Loucy (cell line): ENCODE data around the gene MIGA2.

Source experiments
- H2AFZ ChIP-seq: fragments of 200-600 bp; sonication (generic); 2 replicates; pipeline ENCODE4 v1.6.0; 2016; ENCODE audit warnings: antibody characterized with exemption, mild to moderate bottlenecking, low read length, moderate library complexity
- H3F3A ChIP-seq: fragments of 200-600 bp; 2 replicates; pipeline ENCODE4 v1.6.0; 2016; ENCODE audit warnings: antibody characterized with exemption, low read depth, mild to moderate bottlenecking
- H3K27me3 ChIP-seq: fragments of 200-600 bp; sonication (generic); 2 replicates; pipeline ENCODE4 v1.6.1; 2014; ENCODE audit warnings: low read length, mild to moderate bottlenecking; ENCODE audit not compliant: insufficient read depth, poor library complexity, severe bottlenecking
- H3K36me3 ChIP-seq: fragments of 200-600 bp; sonication (generic); 2 replicates; pipeline ENCODE4 v1.6.1; 2016; ENCODE audit warnings: low read length; ENCODE audit not compliant: insufficient read depth
- H3K4me1 ChIP-seq: fragments of 200-600 bp; sonication (generic); 2 replicates; pipeline ENCODE4 v1.5.1; 2014; ENCODE audit warnings: low read length, mild to moderate bottlenecking; ENCODE audit not compliant: insufficient read depth, poor library complexity, severe bottlenecking
- H3K4me2 ChIP-seq: fragments of 200-600 bp; sonication (generic); 2 replicates; pipeline ENCODE4 v1.6.0; 2014; ENCODE audit warnings: antibody characterized with exemption, low read length, low read depth, mild to moderate bottlenecking; ENCODE audit not compliant: poor library complexity, severe bottlenecking
- H3K4me3 ChIP-seq: fragments of 200-600 bp; sonication (generic); 2 replicates; pipeline ENCODE4 v1.5.1; 2014; ENCODE audit warnings: low read length, mild to moderate bottlenecking, mixed read lengths; ENCODE audit not compliant: poor library complexity, severe bottlenecking
- H3K79me2 ChIP-seq: fragments of 200-600 bp; sonication (generic); 2 replicates; pipeline ENCODE4 v1.6.1; 2014; ENCODE audit warnings: low read length; ENCODE audit not compliant: insufficient read depth
- H3K9ac ChIP-seq: fragments of 200-600 bp; sonication (generic); 2 replicates; pipeline ENCODE4 v1.6.0; 2014; ENCODE audit warnings: mild to moderate bottlenecking, low read depth, low read length, moderate library complexity; ENCODE audit not compliant: poor library complexity, severe bottlenecking
- H3K9me2 ChIP-seq: fragments of 200-600 bp; sonication (generic); replicated peaks from 2 replicates; pipeline ENCODE4 v1.6.1; 2016; ENCODE audit warnings: low read depth, low read length, mixed read lengths
- H3K9me3 ChIP-seq: fragments of 200-600 bp; sonication (generic); 2 replicates; pipeline ENCODE4 v1.6.1; 2014; ENCODE audit warnings: mild to moderate bottlenecking, antibody characterized with exemption, low read length, low read depth; ENCODE audit not compliant: insufficient read depth
- H4K20me1 ChIP-seq: fragments of 200-600 bp; sonication (generic); 2 replicates; pipeline ENCODE4 v1.6.0; 2014; ENCODE audit warnings: antibody characterized with exemption, low read length, mild to moderate bottlenecking; ENCODE audit not compliant: insufficient read depth, poor library complexity, severe bottlenecking
- EZH2phosphoT487 ChIP-seq: fragments of 200-600 bp; IDR thresholded peaks from 2 replicates; pipeline ENCODE4 v1.6.1; 2018; ENCODE audit warnings: antibody characterized with exemption, mild to moderate bottlenecking, moderate library complexity, borderline replicate concordance
- TF ChIP-seq, protein P1 (sequence below): fragments of 200-600 bp; sonication (generic); conservative IDR thresholded peaks from 2 replicates; pipeline ENCODE4 v1.5.1; 2014; ENCODE audit warnings: mild to moderate bottlenecking, antibody characterized with exemption, low read length

MIGA2 gene

DNA sequence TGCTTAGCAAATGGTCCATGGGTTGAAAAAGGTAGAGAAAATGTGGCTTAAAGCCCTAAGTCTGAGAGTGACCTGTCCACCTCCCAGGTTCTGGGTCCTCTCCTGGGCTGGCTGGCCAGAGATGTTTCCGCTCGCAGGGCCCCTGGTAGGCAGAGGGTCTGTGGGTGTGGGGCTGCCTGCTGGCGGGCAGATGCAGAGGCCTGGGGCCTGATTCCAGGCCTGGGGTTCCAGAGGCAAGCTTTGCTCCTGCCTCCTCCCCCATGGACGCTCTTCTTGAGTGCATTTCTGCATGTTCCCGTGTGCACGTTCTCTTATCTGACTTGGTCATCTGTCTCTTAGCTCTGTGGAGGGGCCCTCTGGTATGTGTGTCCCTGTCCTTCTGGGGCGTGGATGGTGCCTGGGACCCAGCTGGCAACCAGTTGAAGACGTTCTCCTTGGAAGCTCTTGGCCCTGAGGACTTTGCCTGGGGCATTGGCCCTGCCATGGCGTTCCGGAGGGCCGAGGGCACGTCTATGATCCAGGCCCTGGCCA is 3.8 kb downstream of the MIGA2 start:
- Histone ChIP-seq H3K9me2 (no peaks in the 10 kb centered on the region), H3K4me2 (no peak overlapping the region), H3K36me3 (no peaks in the 10 kb centered on the region), H3K27me3 (no peaks in the 10 kb centered on the region), H3K9ac (no peak overlapping the region), H4K20me1 (no peaks in the 10 kb centered on the region), H3K4me3 (no peak overlapping the region), H3K9me3 (no peaks in the 10 kb centered on the region), H3F3A (no peaks in the 10 kb centered on the region), H3K4me1 (peaks cover 6% of the 10 kb centered on the region), H2AFZ (no peak overlapping the region), H3K79me2 (peaks cover 28% of the 10 kb centered on the region)
- no peak for TF ChIP-seq EZH2phosphoT487
- TF ChIP-seq, protein P1, sequence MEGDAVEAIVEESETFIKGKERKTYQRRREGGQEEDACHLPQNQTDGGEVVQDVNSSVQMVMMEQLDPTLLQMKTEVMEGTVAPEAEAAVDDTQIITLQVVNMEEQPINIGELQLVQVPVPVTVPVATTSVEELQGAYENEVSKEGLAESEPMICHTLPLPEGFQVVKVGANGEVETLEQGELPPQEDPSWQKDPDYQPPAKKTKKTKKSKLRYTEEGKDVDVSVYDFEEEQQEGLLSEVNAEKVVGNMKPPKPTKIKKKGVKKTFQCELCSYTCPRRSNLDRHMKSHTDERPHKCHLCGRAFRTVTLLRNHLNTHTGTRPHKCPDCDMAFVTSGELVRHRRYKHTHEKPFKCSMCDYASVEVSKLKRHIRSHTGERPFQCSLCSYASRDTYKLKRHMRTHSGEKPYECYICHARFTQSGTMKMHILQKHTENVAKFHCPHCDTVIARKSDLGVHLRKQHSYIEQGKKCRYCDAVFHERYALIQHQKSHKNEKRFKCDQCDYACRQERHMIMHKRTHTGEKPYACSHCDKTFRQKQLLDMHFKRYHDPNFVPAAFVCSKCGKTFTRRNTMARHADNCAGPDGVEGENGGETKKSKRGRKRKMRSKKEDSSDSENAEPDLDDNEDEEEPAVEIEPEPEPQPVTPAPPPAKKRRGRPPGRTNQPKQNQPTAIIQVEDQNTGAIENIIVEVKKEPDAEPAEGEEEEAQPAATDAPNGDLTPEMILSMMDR, result no peak

GRCh38 chr9:129042016-129042415 is 5.6 kb downstream of the MIGA2 start:
- no peak overlapping the region for H3K4me3 ChIP-seq
- H3K36me3 ChIP-seq, result no peaks in the 10 kb centered on the region

GRCh38 chr9:129052592-129052991 is 16.2 kb downstream of the MIGA2 start:
- H3K27me3 ChIP-seq, result no peaks in the 10 kb centered on the region
- H4K20me1 ChIP-seq, result no peaks in the 10 kb centered on the region
- H2AFZ ChIP-seq, result no peak overlapping the region
- H3K4me3 ChIP-seq, result no peak overlapping the region
- H3K9me3 ChIP-seq, result no peaks in the 10 kb centered on the region
- no peaks in the 10 kb centered on the region for H3K4me1 ChIP-seq
- H3K9ac ChIP-seq, result no peak overlapping the region
- no peaks in the 10 kb centered on the region for H3F3A ChIP-seq
- no peaks in the 10 kb centered on the region for H3K9me2 ChIP-seq
- no peaks in the 10 kb centered on the region for H3K36me3 ChIP-seq
- H3K4me2 ChIP-seq, result no peak overlapping the region
- TF ChIP-seq, protein P1, result no peak
- no peaks in the 10 kb centered on the region for H3K79me2 ChIP-seq

More at GRCh38 chr9:129042016-129042415, 5.6 kb downstream of the MIGA2 start:
- Histone ChIP-seq H3K4me1 (peaks cover 6% of the 10 kb centered on the region), H3K9ac (no peak overlapping the region), H3K27me3 (no peaks in the 10 kb centered on the region), H3K4me2 (no peak overlapping the region), H4K20me1 (no peaks in the 10 kb centered on the region), H3K9me2 (no peaks in the 10 kb centered on the region), H2AFZ (no peak overlapping the region), H3K9me3 (no peaks in the 10 kb centered on the region), H3K79me2 (peaks cover 25% of the 10 kb centered on the region), H3F3A (no peaks in the 10 kb centered on the region)
- TF ChIP-seq, protein P1, result no peak
- TF ChIP-seq EZH2phosphoT487, result no peak
